Tibial artery (tissue), 4 donors: ENCODE results near the gene MSANTD1.

Experiments
- DNase-seq, 2 donors: peaks; one replicate each; pipeline ENCODE4 v3.0.0-alpha.2; 2019
- H3K27ac ChIP-seq, 2 donors: fragments of 200-600 bp; sonication (generic) in 1 of 2; 1 replicate in 1 of 2; 2 replicates in 1 of 2; pipeline ENCODE4 v1.5.1; 2018 to 2019; ENCODE audit warnings: mild to moderate bottlenecking in 1 of 2
- H3K27me3 ChIP-seq, 2 donors: fragments of 200-600 bp; sonication (generic) in 1 of 2; one replicate each; pipeline versions ENCODE4 v1.5.1 to v1.6.0; 2016 to 2019
- H3K36me3 ChIP-seq, 3 donors: fragments of 200-600 bp; sonication (generic) in 2 of 3; one replicate each; pipeline ENCODE4 v1.5.1; 2016 to 2019; ENCODE audit warnings: mild to moderate bottlenecking in 2 of 3
- H3K4me1 ChIP-seq, 4 donors: fragments of 200-600 bp; sonication (generic) in 2 of 4; 1 replicate in 3 of 4; 2 replicates in 1 of 4; pipeline ENCODE4 v1.5.1; 2016 to 2019
- H3K4me3 ChIP-seq, 2 donors: fragments of 200-600 bp; sonication (generic) in 1 of 2; 1 replicate in 1 of 2; 2 replicates in 1 of 2; pipeline ENCODE4 v1.5.1; 2018 to 2019; ENCODE audit warnings: mild to moderate bottlenecking in 2 of 2
- H3K9me3 ChIP-seq, 3 donors: fragments of 200-600 bp; sonication (generic) in 1 of 3; one replicate each; pipeline ENCODE4 v1.5.1; 2016 to 2019
- intact Hi-C: fragments of 100-400 bp; cut with DNase I; formaldehyde crosslinking; loops from one replicate; pipeline ENCODE4 v1.15.0; 2023; ENCODE audit warnings: low total_unique reads
- TF ChIP-seq, protein P1 (sequence below), 2 experiments: fragments of 200-600 bp in 1 of 2; fragments of 450-650 bp in 1 of 2; IDR thresholded peaks; one replicate each; pipeline ENCODE4 v1.5.1; 2017 to 2019; ENCODE audit warnings: antibody characterized with exemption in 2 of 2, mild to moderate bottlenecking in 1 of 2, moderate library complexity in 1 of 2

MSANTD1 gene

GRCh38 chr4:3293401-3294391 lies 44.7 kb downstream of the MSANTD1 start:
- no peaks in the 10 kb centered on the region for H3K27me3 ChIP-seq
- H3K4me3 ChIP-seq = peak overlapping the region; percentile 82 to 83
- intact Hi-C loops = no loop called here
- DNase-seq = no peak
- H3K9me3 ChIP-seq = peaks cover 0 to 4% (median 0%) of the 10 kb centered on the region in 3 donors
- H3K27ac ChIP-seq = peak overlapping the region; percentile 84 to 94
- no peaks in the 10 kb centered on the region for H3K36me3 ChIP-seq
- H3K4me1 ChIP-seq = peaks cover 0 to 22% (median 17%) of the 10 kb centered on the region in 4 donors
- TF ChIP-seq, protein P1, sequence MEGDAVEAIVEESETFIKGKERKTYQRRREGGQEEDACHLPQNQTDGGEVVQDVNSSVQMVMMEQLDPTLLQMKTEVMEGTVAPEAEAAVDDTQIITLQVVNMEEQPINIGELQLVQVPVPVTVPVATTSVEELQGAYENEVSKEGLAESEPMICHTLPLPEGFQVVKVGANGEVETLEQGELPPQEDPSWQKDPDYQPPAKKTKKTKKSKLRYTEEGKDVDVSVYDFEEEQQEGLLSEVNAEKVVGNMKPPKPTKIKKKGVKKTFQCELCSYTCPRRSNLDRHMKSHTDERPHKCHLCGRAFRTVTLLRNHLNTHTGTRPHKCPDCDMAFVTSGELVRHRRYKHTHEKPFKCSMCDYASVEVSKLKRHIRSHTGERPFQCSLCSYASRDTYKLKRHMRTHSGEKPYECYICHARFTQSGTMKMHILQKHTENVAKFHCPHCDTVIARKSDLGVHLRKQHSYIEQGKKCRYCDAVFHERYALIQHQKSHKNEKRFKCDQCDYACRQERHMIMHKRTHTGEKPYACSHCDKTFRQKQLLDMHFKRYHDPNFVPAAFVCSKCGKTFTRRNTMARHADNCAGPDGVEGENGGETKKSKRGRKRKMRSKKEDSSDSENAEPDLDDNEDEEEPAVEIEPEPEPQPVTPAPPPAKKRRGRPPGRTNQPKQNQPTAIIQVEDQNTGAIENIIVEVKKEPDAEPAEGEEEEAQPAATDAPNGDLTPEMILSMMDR (IDR thresholded peaks at IDR 0.05) = no peak

GRCh38 chr4:3294401-3295241 lies 45.7 kb downstream of the MSANTD1 start:
- Histone ChIP-seq H3K4me3 (no peak overlapping the region), H3K27me3 (no peaks in the 10 kb centered on the region), H3K27ac (peak overlapping the region; percentile 84 to 94), H3K4me1 (peaks cover 0 to 24% (median 17%) of the 10 kb centered on the region in 4 donors), H3K36me3 (no peaks in the 10 kb centered on the region), H3K9me3 (peaks cover 0 to 4% (median 0%) of the 10 kb centered on the region in 3 donors)
- intact Hi-C loops = no loop called here
- TF ChIP-seq, protein P1 (IDR thresholded peaks at IDR 0.05) = no peak
- DNase-seq = no peak

DNA sequence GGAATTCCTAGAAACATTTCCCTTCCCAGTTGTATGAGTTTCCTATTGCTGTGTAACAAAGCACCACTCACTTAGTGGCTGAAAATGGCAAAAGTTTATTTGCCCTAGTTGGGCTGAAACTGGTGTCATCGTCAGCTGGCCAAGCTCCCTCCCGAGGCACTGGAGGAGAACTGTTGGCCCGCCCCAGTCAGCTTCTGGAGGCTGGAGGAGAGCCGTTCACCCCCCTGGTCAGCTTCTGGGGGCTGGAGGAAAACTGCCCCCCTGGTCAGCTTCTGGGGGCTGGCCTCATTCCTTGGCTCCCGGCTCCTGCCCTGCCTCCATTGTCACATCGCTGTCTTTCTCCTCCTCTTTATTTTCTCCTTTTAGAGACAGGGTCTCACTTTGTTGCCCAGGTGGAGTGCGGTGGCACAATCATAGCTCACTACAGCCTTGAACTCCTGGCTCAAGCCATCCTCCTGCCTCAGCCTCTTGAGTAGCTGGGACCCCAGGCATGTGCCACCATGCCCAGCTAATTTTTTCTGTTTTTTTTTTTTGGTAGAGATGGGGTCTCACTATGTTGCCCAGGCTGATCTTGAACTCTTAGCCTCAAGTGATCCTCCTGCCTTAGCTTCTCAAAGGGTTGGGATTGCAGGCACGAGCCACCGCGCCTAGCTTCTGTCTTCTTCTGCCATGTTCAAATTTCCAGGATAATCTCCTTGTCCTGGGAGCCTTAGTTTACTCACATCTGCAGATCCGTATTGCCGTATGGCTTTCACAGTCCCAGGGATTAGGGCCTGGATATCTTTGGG lies 47.1 kb downstream of the MSANTD1 start:
- no peak overlapping the region for H3K27ac ChIP-seq
- H3K36me3 ChIP-seq = no peaks in the 10 kb centered on the region
- no peak overlapping the region for H3K4me3 ChIP-seq
- H3K9me3 ChIP-seq = peaks cover 0 to 4% (median 0%) of the 10 kb centered on the region in 3 donors
- peaks cover 0 to 29% (median 15%) of the 10 kb centered on the region in 4 donors for H3K4me1 ChIP-seq
- H3K27me3 ChIP-seq = no peaks in the 10 kb centered on the region
- DNase-seq = peak in 1 of 2 donors; percentile 5
- TF ChIP-seq, protein P1 (IDR thresholded peaks at IDR 0.05) = no peak
- intact Hi-C loops = no loop called here

DNA sequence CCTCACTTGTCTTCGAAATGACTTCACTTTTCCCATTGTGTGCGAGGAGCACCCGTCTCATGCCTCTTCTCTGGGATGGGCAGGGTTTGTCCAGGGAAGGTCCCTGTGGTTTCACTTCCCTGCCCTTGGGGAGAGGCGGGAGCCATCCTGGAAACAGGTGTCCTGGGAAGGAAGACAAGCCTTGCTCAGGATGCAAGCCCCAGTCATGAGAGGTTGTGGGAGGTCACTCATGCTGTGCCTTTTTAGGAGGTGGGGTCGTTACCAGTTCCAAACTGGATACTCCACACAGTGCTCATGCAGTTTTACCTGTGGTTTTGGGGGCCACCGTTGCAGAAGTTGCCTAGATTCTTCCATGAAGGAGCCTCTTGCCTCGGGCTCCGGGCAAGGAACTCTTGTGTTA lies 47.7 kb downstream of the MSANTD1 start:
- Histone ChIP-seq H3K27me3 (no peaks in the 10 kb centered on the region), H3K36me3 (no peaks in the 10 kb centered on the region), H3K4me3 (no peak overlapping the region), H3K9me3 (peaks cover 0 to 4% (median 0%) of the 10 kb centered on the region in 3 donors), H3K27ac (no peak overlapping the region), H3K4me1 (peaks cover 0 to 29% (median 9%) of the 10 kb centered on the region in 4 donors)
- peak in 1 of 2 donors; percentile 5 for DNase-seq
- TF ChIP-seq, protein P1 (IDR thresholded peaks at IDR 0.05) = no peak
- intact Hi-C loops = no loop called here
